Measurements from ENCODE around the gene ABHD6.

GRCh38 chr3:58326267-58326900, 88.8 kb downstream of the ABHD6 start:
- TF ChIP-seq POLR2A (IDR thresholded peaks at IDR 0.05; ENCODE audit: extremely low read depth, insufficient read length): no peak
- TF ChIP-seq CTCF (IDR thresholded peaks at IDR 0.05; ENCODE audit: low read depth, low read length): no peak
- no peak for TF ChIP-seq MAX (IDR thresholded peaks at IDR 0.05; ENCODE audit: low read depth, low read length)
